Activated CD4-positive, alpha-beta T cell treated with anti-CD3 and anti-CD28 coated beads for 36 hours (primary cell): ENCODE data around the gene RHBDD3. TPM values are rescaled to one million over a fixed set of nuclear protein-coding genes. Genes with fewer than 3 reads are reported as not detected.
A peak's percentile ranks its signal among the peaks of the same experiment; 100 is the strongest.

Source experiments
- ATAC-seq: fragments of 200-7000 bp; cut with Tn5 transposase; one replicate; pipeline ENCODE4 v1.10.0; 2021; ENCODE audit warnings: mild to moderate bottlenecking, moderate library complexity
- CTCF ChIA-PET: fragments of 350-600 bp; sonication (Branson Sonifier 250); formaldehyde crosslinking; loops from one replicate; lab custom pipeline; 2021; ENCODE audit warnings: antibody characterized with exemption; lab: Charles Lee
- POLR2A ChIA-PET: fragments of 350-600 bp; sonication (Branson Sonifier 250); formaldehyde crosslinking; loops from one replicate; lab custom pipeline; 2021; ENCODE audit warnings: antibody characterized with exemption, inconsistent platforms; lab: Charles Lee
- DNase-seq: peaks from one replicate; pipeline ENCODE4 v3.0.0-alpha.2; 2020
- H3K27ac Mint-ChIP-seq: one replicate; pipeline ENCODE4 v1.8.0; 2021; ENCODE audit warnings: mixed read lengths
- H3K27me3 Mint-ChIP-seq: one replicate; pipeline ENCODE4 v1.8.0; 2021; ENCODE audit warnings: mixed read lengths
- H3K36me3 Mint-ChIP-seq: one replicate; pipeline ENCODE4 v1.8.0; 2021; ENCODE audit warnings: low read depth, mixed read lengths
- H3K4me1 Mint-ChIP-seq: one replicate; pipeline ENCODE4 v1.8.0; 2021; ENCODE audit warnings: mixed read lengths
- H3K4me3 Mint-ChIP-seq: one replicate; pipeline ENCODE4 v1.8.0; 2021; ENCODE audit warnings: mild to moderate bottlenecking, moderate library complexity, mixed read lengths
- H3K9me3 Mint-ChIP-seq: one replicate; pipeline ENCODE4 v1.8.0; 2021; ENCODE audit warnings: low read depth, mixed read lengths
- intact Hi-C, 2 experiments: fragments of 100-400 bp; cut with DNase I in 1 of 2; cut with micrococcal nuclease in 1 of 2; formaldehyde crosslinking; loops; one replicate each; pipeline versions ENCODE4 v1.14.2 to v1.15.1; 2022 to 2024; cut with DNase I, micrococcal nuclease
- total RNA-seq, 2 experiments: library from RNA; stranded (reverse); gene quantifications; one replicate each; pipeline ENCODE4 v1.2.3, GENCODE V29; 2021

Gene RHBDD3
- total RNA-seq, 2 experiments from 2014 or later, result 23.2 to 25.3 TPM

- DNase-seq (no peak), ATAC-seq (no peak)
- Mint-ChIP-seq H3K27ac (peak overlapping the region; percentile 45), H3K36me3 (peaks cover 79% of the 10 kb centered on the region), H3K27me3 (no peaks in the 10 kb centered on the region), H3K9me3 (no peaks in the 10 kb centered on the region), H3K4me3 (no peak overlapping the region), H3K4me1 (peaks cover 11% of the 10 kb centered on the region)
- POLR2A ChIA-PET, result interaction anchor here (1.0 kb wide), 1 partner anchor 18 kb away, joined by 3 read pairs; no protein-coding TSS in a partner anchor
- intact Hi-C loops, result loop anchor here in 1 of 2 experiments (2.0 kb wide), 1 partner anchor 16 kb away; no protein-coding TSS in a partner anchor
- CTCF ChIA-PET, result interaction anchor here (1.1 to 1.3 kb wide), 2 partner anchors 16 to 39 kb away, joined by 3 read pairs; no protein-coding TSS in a partner anchor
Observed at GRCh38 chr22:29288837-29289236, 21.1 kb upstream of the RHBDD3 start.

GRCh38 chr22:29284196-29284595, 16.4 kb upstream of the RHBDD3 start:
- ChIA-PET POLR2A (no interaction called here), CTCF (no interaction called here)
- peaks cover 11% of the 10 kb centered on the region for H3K4me1 Mint-ChIP-seq
- no peak overlapping the region for H3K4me3 Mint-ChIP-seq
- H3K9me3 Mint-ChIP-seq, result no peaks in the 10 kb centered on the region
- no peak overlapping the region for H3K27ac Mint-ChIP-seq
- peaks cover 78% of the 10 kb centered on the region for H3K36me3 Mint-ChIP-seq
- DNase-seq (no peak), ATAC-seq (no peak)
- intact Hi-C loops, result no loop called here
- no peaks in the 10 kb centered on the region for H3K27me3 Mint-ChIP-seq

DNA sequence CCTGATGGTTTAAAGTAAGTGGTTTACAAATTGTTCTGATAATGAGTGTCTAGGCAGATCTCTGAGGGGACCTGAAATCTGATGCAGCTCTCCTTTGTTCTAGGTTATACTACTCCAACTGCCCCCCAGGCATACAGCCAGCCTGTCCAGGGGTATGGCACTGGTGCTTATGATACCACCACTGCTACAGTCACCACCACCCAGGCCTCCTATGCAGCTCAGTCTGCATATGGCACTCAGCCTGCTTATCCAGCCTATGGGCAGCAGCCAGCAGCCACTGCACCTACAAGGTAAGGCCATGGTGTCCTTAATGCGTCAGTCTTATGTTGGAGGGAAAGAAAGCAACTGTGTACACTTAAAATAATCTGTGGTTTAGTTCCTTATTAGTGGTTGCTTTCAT, 10.1 kb upstream of the RHBDD3 start:
- intact Hi-C loops, result no loop called here
- H3K4me1 Mint-ChIP-seq, result peaks cover 47% of the 10 kb centered on the region
- DNase-seq, result no peak
- no peak for ATAC-seq
- H3K9me3 Mint-ChIP-seq, result no peaks in the 10 kb centered on the region
- ChIA-PET CTCF (no interaction called here), POLR2A (no interaction called here)
- H3K27me3 Mint-ChIP-seq, result no peaks in the 10 kb centered on the region
- H3K36me3 Mint-ChIP-seq, result peaks cover 84% of the 10 kb centered on the region
- no peak overlapping the region for H3K27ac Mint-ChIP-seq
- no peak overlapping the region for H3K4me3 Mint-ChIP-seq

- Mint-ChIP-seq H3K9me3 (no peaks in the 10 kb centered on the region), H3K27me3 (no peaks in the 10 kb centered on the region), H3K36me3 (peaks cover 88% of the 10 kb centered on the region), H3K4me1 (peaks cover 67% of the 10 kb centered on the region), H3K27ac (peak overlapping the region; percentile 43), H3K4me3 (no peak overlapping the region)
- CTCF ChIA-PET, result interaction anchor here (0.6 to 1.1 kb wide), 2 partner anchors 8 to 88 kb away, joined by 3 to 5 read pairs; partner anchors contain the start of genes EWSR1 and RHBDD3
- ATAC-seq, result no peak
- POLR2A ChIA-PET, result interaction anchor here (0.5 to 0.6 kb wide), 2 partner anchors 391 to 567 kb away, joined by 3 read pairs; no protein-coding TSS in a partner anchor
- DNase-seq, result no peak
- intact Hi-C loops, result no loop called here
Observed at GRCh38 chr22:29275819-29276565, 8.2 kb upstream of the RHBDD3 start.

DNA sequence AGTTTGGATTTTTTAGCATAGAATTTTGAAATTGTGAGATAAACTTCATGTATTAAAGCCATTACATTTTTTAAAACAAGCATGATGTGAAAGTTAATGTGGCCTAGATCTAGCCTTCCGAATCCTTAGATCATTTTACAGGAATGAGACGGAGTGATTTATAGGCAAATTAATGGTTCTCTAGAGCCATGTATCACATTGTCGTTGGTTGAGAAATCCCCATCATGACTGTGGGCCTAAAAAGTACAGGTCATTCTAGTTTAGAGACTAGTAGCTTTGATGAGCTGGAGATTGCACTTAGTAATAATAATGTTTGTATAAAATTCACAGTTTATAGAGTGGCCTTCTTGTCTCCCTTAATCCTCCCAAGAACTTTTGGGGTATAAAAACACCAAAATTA, 7.4 kb upstream of the RHBDD3 start:
- Mint-ChIP-seq H3K4me1 (peaks cover 75% of the 10 kb centered on the region), H3K36me3 (peaks cover 92% of the 10 kb centered on the region), H3K27me3 (no peaks in the 10 kb centered on the region), H3K27ac (peak overlapping the region; percentile 28), H3K4me3 (no peak overlapping the region), H3K9me3 (no peaks in the 10 kb centered on the region)
- ATAC-seq (no peak), DNase-seq (no peak)
- intact Hi-C loops, result no loop called here
- ChIA-PET POLR2A (interaction anchor here (0.5 kb wide), 1 partner anchor 566 kb away, joined by 3 read pairs; no protein-coding TSS in a partner anchor), CTCF (interaction anchor here (0.8 kb wide), 1 partner anchor 12 kb away, joined by 3 read pairs; no protein-coding TSS in a partner anchor)

DNA sequence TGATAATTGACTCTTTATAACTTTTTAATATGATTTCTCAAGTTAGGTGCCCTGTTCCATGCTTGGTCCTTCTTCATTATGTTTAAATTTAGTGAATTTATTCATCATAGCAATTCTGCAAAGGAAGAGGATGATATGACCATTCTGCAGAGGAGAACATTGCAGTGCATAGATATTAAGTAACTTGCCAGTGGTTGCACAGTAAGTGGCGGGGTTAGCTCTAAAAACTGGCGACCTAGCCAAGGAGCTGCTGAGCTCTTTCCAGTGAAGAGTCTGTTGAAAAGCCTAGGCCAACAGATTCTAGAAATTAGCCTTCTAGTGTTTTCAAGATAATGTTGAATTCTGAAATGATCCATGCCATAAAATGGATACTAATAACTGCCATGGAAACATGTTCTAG, 4.8 kb upstream of the RHBDD3 start:
- H3K36me3 Mint-ChIP-seq, result peaks cover 86% of the 10 kb centered on the region
- no peak overlapping the region for H3K27ac Mint-ChIP-seq
- H3K4me3 Mint-ChIP-seq, result no peak overlapping the region
- ATAC-seq (no peak), DNase-seq (no peak)
- ChIA-PET CTCF (interaction anchor here (1.0 to 1.8 kb wide), 3 partner anchors 17 to 41 kb away, joined by 3 to 4 read pairs (median 3); no protein-coding TSS in a partner anchor), POLR2A (interaction anchor here (1.6 kb wide), 1 partner anchor 14 kb away, joined by 7 read pairs; no protein-coding TSS in a partner anchor)
- no peaks in the 10 kb centered on the region for H3K9me3 Mint-ChIP-seq
- H3K27me3 Mint-ChIP-seq, result no peaks in the 10 kb centered on the region
- peaks cover 70% of the 10 kb centered on the region for H3K4me1 Mint-ChIP-seq
- intact Hi-C loops, result loop anchor here (2.0 to 5.0 kb wide), 2 partner anchors 16 to 35 kb away; partner anchors contain the start of gene GAS2L1 (in 1 of the 2)

DNA sequence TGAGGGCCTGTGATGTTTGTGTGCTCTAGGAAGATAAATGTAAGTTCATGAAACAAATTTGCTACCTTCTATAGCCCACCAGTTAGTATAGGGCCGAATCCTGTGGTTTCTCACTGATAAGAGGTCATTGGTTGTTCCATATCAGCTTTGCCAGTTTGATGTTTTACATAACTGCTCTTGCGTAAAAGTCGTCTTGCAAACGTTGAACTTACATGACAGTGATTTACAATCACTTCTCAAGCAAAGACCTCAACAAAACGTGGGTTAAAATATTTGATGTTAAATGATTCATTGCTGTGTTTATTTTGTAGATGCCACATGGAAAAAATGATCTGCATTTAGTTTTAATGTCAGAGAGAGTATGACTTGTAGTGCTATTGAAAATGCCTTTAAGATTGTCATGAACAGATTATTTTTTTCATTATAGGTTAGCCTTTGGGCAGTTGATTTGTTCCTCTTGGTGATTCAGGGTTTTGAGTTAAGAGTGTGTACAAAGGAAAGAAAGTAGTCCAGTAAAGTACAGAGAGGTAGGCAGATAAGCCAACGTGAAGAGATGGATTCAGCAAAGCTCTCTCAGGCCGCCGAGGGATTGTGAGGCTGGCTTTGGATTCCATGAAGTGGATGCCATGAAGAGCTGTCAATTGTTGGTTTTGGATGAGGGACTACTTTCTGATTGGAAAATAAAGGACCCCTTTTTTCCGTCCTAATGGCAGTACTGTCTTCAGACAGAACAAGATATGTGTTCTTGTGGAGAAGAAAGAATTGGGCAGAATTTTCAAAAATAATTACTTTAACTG, 2.9 kb upstream of the RHBDD3 start:
- ChIA-PET POLR2A (interaction anchor here (0.8 to 2.3 kb wide), 6 partner anchors 9 to 88 kb away, joined by 3 to 8 read pairs (median 6); no protein-coding TSS in a partner anchor), CTCF (interaction anchor here (0.5 to 1.8 kb wide), 4 partner anchors 17 to 302 kb away, joined by 3 to 6 read pairs (median 4); no protein-coding TSS in a partner anchor)
- Mint-ChIP-seq H3K4me1 (peaks cover 62% of the 10 kb centered on the region), H3K9me3 (no peaks in the 10 kb centered on the region), H3K36me3 (peaks cover 77% of the 10 kb centered on the region), H3K27ac (peak overlapping the region; percentile 82), H3K27me3 (no peaks in the 10 kb centered on the region), H3K4me3 (peak overlapping the region; percentile 91)
- ATAC-seq (no peak), DNase-seq (no peak)
- intact Hi-C loops, result loop anchor here in 1 of 2 experiments (5.0 kb wide), 1 partner anchor 37 kb away; the partner anchor contains the start of gene GAS2L1

DNA sequence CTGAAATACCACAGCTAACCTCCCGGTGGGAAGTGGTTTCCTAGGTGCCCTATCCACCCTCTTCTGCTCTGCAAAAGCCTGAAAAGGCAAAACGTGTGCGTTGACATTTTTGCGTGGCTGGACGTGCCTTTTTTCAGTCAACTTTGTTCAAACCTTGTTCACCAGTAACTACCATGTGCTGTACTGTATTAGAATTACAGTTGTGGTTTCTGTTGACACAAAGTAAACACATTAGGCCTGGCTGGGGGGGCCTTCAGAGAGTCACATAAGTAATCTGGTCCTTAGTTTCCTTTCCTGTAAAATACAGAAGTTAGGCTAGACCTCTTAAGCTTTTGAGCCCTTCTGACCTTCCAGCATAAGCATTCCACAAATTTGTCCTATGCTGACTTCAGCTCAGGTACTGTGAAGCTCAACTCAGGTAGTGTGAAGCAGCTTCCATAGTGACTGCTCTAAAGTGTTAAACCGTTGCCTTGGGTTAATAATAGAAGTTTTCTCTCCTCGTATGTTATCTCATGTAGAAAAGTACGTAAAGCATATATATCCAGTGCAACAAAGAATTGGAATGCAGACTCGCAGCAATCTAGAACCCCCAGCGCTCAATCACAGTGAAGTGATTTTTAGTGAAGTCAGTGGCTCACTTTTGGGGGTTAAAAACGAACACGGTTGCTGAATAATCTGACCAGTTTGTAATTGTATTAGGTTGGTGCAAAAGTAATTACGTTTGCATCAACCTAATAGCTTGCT, 2.1 kb upstream of the RHBDD3 start:
- intact Hi-C loops, result loop anchor here (2.0 to 10.0 kb wide), 4 partner anchors 37 to 1351 kb away; partner anchors contain the start of genes CCDC117 (in 1 of the 2), GAS2L1 (in 1 of the 2), PITPNB (in 1 of the 2) and ZNRF3 (in 1 of the 2)
- Mint-ChIP-seq H3K4me1 (peaks cover 56% of the 10 kb centered on the region), H3K36me3 (peaks cover 70% of the 10 kb centered on the region), H3K4me3 (peak overlapping the region; percentile 91), H3K27ac (peak overlapping the region; percentile 82), H3K9me3 (no peaks in the 10 kb centered on the region), H3K27me3 (no peaks in the 10 kb centered on the region)
- DNase-seq (peak; percentile 21), ATAC-seq (no peak)
- POLR2A ChIA-PET, result interaction anchor here (1.0 to 2.3 kb wide), 2 partner anchors 12 to 31 kb away, joined by 3 to 8 read pairs; no protein-coding TSS in a partner anchor
- CTCF ChIA-PET, result interaction anchor here (1.1 to 1.4 kb wide), 2 partner anchors 18 to 36 kb away, joined by 3 to 6 read pairs; no protein-coding TSS in a partner anchor

GRCh38 chr22:29269230-29269604, 1.4 kb upstream of the RHBDD3 start:
- Mint-ChIP-seq H3K9me3 (no peaks in the 10 kb centered on the region), H3K27ac (peak overlapping the region; percentile 82), H3K27me3 (no peaks in the 10 kb centered on the region), H3K36me3 (peaks cover 68% of the 10 kb centered on the region), H3K4me1 (peaks cover 50% of the 10 kb centered on the region), H3K4me3 (peak overlapping the region; percentile 91)
- peak; percentile 13 for DNase-seq
- ATAC-seq, result no peak
- ChIA-PET POLR2A (interaction anchor here (2.3 kb wide), 1 partner anchor 13 kb away, joined by 8 read pairs; no protein-coding TSS in a partner anchor), CTCF (interaction anchor here (1.4 kb wide), 1 partner anchor 18 kb away, joined by 6 read pairs; no protein-coding TSS in a partner anchor)
- intact Hi-C loops, result loop anchor here (2.0 to 10.0 kb wide), 3 partner anchors 384 to 1350 kb away; partner anchors contain the start of genes CCDC117 (in 1 of the 2), PITPNB (in 1 of the 2) and ZNRF3 (in 1 of the 2)
